Stomach (tissue), 9 donors: ENCODE results near the gene RCAN2. TPM values are rescaled to one million over a fixed set of nuclear protein-coding genes. Genes with fewer than 3 reads are reported as not detected.

Experiments used
- DNase-seq, 2 donors: peaks; one replicate each; pipeline versions ENCODE4 v3.0.0 to v3.0.0-alpha.2; 2013 to 2019
- H3K27ac ChIP-seq, 5 donors: fragments of 200-600 bp in 4 of 5; sonication (generic) in 4 of 5; one replicate each; pipeline ENCODE4 v1.5.1; 2013 to 2019; ENCODE audit warnings: mild to moderate bottlenecking in 1 of 5, moderate library complexity in 1 of 5
- H3K27me3 ChIP-seq, 3 donors: fragments of 200-600 bp; sonication (generic); one replicate each; pipeline ENCODE4 v1.5.1; 2017 to 2019; ENCODE audit warnings: mixed run types in 1 of 3
- H3K36me3 ChIP-seq, 4 donors: fragments of 200-600 bp; sonication (generic); 1 replicate in 3 of 4; 2 replicates in 1 of 4; pipeline ENCODE4 v1.5.1; 2016 to 2019
- H3K4me1 ChIP-seq, 4 donors: fragments of 200-600 bp; sonication (generic); one replicate each; pipeline ENCODE4 v1.5.1; 2016 to 2019
- H3K4me3 ChIP-seq, 4 donors: fragments of 200-600 bp; sonication (generic) in 3 of 4; one replicate each; pipeline ENCODE4 v1.5.1; 2016 to 2019; ENCODE audit warnings: mild to moderate bottlenecking in 1 of 4
- H3K9me3 ChIP-seq, 4 donors: fragments of 200-600 bp; sonication (generic); one replicate each; pipeline ENCODE4 v1.5.1; 2016 to 2019
- EP300 ChIP-seq: sonication (generic); formaldehyde crosslinking; IDR thresholded peaks from one replicate; pipeline ENCODE4 v1.6.1; 2017; ENCODE audit warnings: antibody characterized with exemption
- POLR2A ChIP-seq, 4 donors: fragments of 450-650 bp; IDR thresholded peaks; one replicate each; pipeline ENCODE4 v1.6.1; 2016; ENCODE audit warnings: antibody characterized with exemption in 4 of 4, control low read depth in 2 of 4, mild to moderate bottlenecking in 1 of 4, moderate library complexity in 1 of 4
- POLR2AphosphoS5 ChIP-seq, 3 donors: sonication (generic); formaldehyde crosslinking; IDR thresholded peaks; one replicate each; pipeline ENCODE4 v1.6.1; 2016; ENCODE audit warnings: antibody characterized with exemption in 3 of 3
- WGBS, 5 donors: extraction: QIAGEN DNeasy Blood & Tissue Kit in 3 of 5; methylation state at CpG; one replicate each; pipeline versions ENCODE4 v1.1.5 to v1.1.7; 2013 to 2018; 5-methylcytosine and 5-hydroxymethylcytosine counted together
- intact Hi-C: fragments of 100-400 bp; cut with DNase I; formaldehyde crosslinking; loops from one replicate; pipeline ENCODE4 v1.15.1; 2023; ENCODE audit warnings: low total_unique reads
- polyA plus RNA-seq, 3 donors: library from polyadenylated mRNA; stranded (reverse); fragments of 200-250 nt; gene quantifications; one replicate each; pipeline ENCODE4 v1.2.3, GENCODE V29; 2013
- total RNA-seq, 5 donors: library from RNA; depleted of rRNA; stranded (reverse); fragments of >200 nt; gene quantifications; one replicate each; pipeline versions ENCODE4 v1.1.0 to v1.2.3, GENCODE V29; 2014 to 2016
- TF ChIP-seq, protein P1 (sequence below), 7 experiments: fragments of 450-650 bp in 4 of 7; fragments of 200-600 bp in 3 of 7; sonication (generic) in 3 of 7; IDR thresholded peaks; one replicate each; pipeline ENCODE4 v1.5.1; 2016 to 2019; ENCODE audit warnings: antibody characterized with exemption in 7 of 7, control low read depth in 2 of 7, mild to moderate bottlenecking in 1 of 7
- donor health status: healthy with polysubstance abuse.
- donor health status: Bipolar disorder and iron deficiency.
- donor health status: healthy.

The RCAN2 gene
- total and polyA plus RNA-seq, 8 donors = 7.2 to 69.2 (median 21.4) TPM

DNA sequence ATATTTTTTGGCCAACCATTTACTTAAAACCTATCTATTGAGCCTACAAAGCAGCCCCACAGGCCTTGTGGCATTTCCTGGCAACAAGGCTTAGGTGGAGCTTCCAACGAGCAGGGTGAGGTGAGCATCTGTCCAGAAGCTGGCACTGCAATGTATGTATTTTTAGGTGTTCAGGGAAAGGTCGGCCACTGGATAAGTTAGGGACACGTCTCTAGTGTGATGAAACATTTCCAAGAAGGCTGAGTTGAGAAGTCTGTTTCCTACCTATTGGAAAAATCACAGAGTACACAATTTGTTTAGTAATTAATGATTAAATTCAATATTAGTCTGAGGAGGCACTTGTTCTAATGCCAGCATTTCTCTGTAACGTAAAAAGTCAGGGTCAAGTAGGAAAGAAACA lies 17.8 kb upstream of the RCAN2 start:
- H3K9me3 ChIP-seq = no peaks in the 10 kb centered on the region
- H3K27ac ChIP-seq = peak overlapping the region in 3 of 5 donors; percentile 53 to 74 (median 61)
- 24 to 51% (median 35%) methylated on average over 4 of the region's 4 CpGs for WGBS, 5 donors
- no peaks in the 10 kb centered on the region for H3K36me3 ChIP-seq
- no peaks in the 10 kb centered on the region for H3K27me3 ChIP-seq
- H3K4me3 ChIP-seq = no peak overlapping the region
- H3K4me1 ChIP-seq = peaks cover 0 to 54% (median 40%) of the 10 kb centered on the region in 4 donors
- TF ChIP-seq POLR2AphosphoS5 (IDR thresholded peaks at IDR 0.05) (no peak), EP300 (no peak), POLR2A (IDR thresholded peaks at IDR 0.05) (no peak)
- TF ChIP-seq, protein P1, sequence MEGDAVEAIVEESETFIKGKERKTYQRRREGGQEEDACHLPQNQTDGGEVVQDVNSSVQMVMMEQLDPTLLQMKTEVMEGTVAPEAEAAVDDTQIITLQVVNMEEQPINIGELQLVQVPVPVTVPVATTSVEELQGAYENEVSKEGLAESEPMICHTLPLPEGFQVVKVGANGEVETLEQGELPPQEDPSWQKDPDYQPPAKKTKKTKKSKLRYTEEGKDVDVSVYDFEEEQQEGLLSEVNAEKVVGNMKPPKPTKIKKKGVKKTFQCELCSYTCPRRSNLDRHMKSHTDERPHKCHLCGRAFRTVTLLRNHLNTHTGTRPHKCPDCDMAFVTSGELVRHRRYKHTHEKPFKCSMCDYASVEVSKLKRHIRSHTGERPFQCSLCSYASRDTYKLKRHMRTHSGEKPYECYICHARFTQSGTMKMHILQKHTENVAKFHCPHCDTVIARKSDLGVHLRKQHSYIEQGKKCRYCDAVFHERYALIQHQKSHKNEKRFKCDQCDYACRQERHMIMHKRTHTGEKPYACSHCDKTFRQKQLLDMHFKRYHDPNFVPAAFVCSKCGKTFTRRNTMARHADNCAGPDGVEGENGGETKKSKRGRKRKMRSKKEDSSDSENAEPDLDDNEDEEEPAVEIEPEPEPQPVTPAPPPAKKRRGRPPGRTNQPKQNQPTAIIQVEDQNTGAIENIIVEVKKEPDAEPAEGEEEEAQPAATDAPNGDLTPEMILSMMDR (IDR thresholded peaks at IDR 0.05) = no peak
- DNase-seq = no peak
- intact Hi-C loops = no loop called here

DNA sequence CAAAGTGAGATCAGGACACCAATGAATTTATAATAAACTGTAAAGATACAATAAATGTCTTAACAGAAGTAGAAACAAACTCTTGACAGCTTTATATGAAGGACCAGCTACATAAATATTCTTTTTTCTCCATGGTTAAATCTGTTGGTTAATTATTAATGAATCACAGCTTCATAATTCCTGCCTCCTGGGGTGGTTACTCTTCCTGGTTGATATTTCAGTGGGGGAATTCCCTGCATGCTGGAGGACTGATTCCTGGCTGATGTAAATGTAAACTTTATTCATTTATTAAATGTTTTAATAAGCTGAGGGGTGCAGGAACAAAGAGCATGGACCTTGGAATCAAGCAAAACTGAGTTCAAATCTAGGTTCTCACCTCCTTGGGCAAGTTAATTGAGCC lies 16.2 kb upstream of the RCAN2 start:
- Histone ChIP-seq H3K4me1 (peaks cover 0 to 54% (median 42%) of the 10 kb centered on the region in 4 donors), H3K9me3 (no peaks in the 10 kb centered on the region), H3K27ac (peak overlapping the region in 2 of 5 donors; percentile 31 to 61), H3K27me3 (no peaks in the 10 kb centered on the region), H3K36me3 (no peaks in the 10 kb centered on the region), H3K4me3 (no peak overlapping the region)
- TF ChIP-seq POLR2A (IDR thresholded peaks at IDR 0.05) = no peak
- intact Hi-C loops = no loop called here
- peak in 1 of 2 donors; percentile 20 for DNase-seq

DNA sequence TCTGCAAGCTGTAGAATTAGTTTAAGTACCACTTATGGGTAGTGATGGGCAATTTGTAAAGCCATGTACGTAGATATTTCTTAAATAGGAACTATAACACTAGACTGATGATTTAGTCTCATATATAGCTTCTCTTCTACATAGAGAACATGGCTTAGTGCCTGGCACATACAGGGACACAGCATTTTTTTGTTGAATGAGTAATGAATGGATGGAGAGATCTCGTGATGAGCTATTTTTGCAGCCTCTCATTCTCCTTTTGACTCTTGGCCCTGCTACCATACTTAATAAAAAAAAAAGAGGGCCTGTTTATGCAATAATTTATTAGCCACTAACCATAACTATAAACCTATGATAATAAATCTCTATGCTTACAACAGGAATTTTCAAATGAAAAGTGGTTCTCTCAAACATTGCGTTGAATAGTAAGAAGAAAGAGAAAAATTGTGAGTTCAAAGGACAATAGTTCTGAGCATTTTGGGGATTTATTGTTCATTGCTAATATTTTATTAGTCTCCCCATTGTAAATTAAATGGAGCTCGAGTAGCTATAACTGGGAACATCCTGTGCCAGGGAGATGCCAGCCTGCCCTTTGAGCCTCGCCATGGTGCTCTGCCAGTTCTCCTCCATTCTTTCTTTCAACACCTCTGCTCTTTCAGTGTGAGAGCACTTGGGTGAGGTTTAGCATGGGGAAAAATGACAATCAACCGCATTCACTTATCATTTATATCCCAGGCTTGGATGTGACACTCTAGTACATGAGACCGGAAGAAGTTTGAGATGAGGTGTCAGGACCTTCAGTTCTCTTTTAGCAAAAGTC lies 14.7 kb upstream of the RCAN2 start:
- Histone ChIP-seq H3K27ac (peak overlapping the region in 2 of 5 donors; percentile 14 to 33), H3K4me3 (no peak overlapping the region), H3K9me3 (no peaks in the 10 kb centered on the region), H3K36me3 (no peaks in the 10 kb centered on the region), H3K4me1 (peaks cover 0 to 50% (median 35%) of the 10 kb centered on the region in 4 donors), H3K27me3 (no peaks in the 10 kb centered on the region)
- intact Hi-C loops = no loop called here
- WGBS, 5 donors = 77 to 86% (median 83%) methylated on average over 7 of the region's 7 CpGs
- DNase-seq = no peak
- TF ChIP-seq EP300 (no peak), POLR2A (IDR thresholded peaks at IDR 0.05) (no peak), POLR2AphosphoS5 (IDR thresholded peaks at IDR 0.05) (no peak)
- TF ChIP-seq, protein P1 (IDR thresholded peaks at IDR 0.05) = no peak

DNA sequence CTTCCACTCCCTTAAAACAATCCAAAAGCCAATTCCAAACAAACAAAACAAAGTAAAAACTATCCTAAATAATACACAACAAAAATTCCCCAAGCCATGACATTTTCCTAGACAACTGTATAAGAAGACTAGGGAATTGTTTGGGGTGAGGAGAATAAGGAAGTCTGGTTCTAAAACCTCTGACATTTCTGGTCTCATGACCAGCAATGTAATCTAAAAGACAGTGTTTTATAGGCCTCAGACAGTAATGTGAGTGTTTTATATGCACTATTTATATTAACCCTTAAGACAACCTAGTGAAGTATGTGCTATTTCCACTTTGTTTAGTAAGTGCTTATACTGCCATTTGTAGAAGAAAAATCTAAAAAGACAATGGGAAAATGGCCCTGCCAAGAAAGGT lies 13.0 kb upstream of the RCAN2 start:
- Histone ChIP-seq H3K36me3 (no peaks in the 10 kb centered on the region), H3K27ac (peak overlapping the region in 3 of 5 donors; percentile 35 to 76 (median 68)), H3K4me3 (no peak overlapping the region), H3K9me3 (no peaks in the 10 kb centered on the region), H3K4me1 (peaks cover 0 to 33% (median 22%) of the 10 kb centered on the region in 4 donors), H3K27me3 (no peaks in the 10 kb centered on the region)
- no peak for DNase-seq
- TF ChIP-seq POLR2A (IDR thresholded peaks at IDR 0.05) (no peak), POLR2AphosphoS5 (IDR thresholded peaks at IDR 0.05) (no peak), EP300 (no peak)
- TF ChIP-seq, protein P1 (IDR thresholded peaks at IDR 0.05) = no peak
- intact Hi-C loops = no loop called here
